C1 segment of cervical spinal cord (tissue), 14 donors: ENCODE measurements around the gene EXOSC5.
"Not testable (repeated sequence)": the region's sequence is repeated elsewhere in the genome, so short reads cannot be mapped to it uniquely, and the experiment has no call there.

Experiments used
- DNase-seq, 14 donors: peaks; one replicate each; lab custom pipeline; 2025; lab: John Stamatoyannopoulos, UW

The EXOSC5 gene

GRCh38 chr19:41408846-41409245 lies 11.7 kb upstream of the EXOSC5 start:
- DNase-seq: not testable (repeated sequence)

- no peak for DNase-seq
These were observed 11.1 kb upstream of the EXOSC5 start for GRCh38 chr19:41408256-41408655.

- peak in 1 of 14 donors; percentile 20 for DNase-seq
These were observed 10.1 kb upstream of the EXOSC5 start for GRCh38 chr19:41407271-41407670.

- no peak for DNase-seq
These were observed 8.6 kb upstream of the EXOSC5 start for GRCh38 chr19:41405776-41406175.

- no peak for DNase-seq
These were observed 6.2 kb upstream of the EXOSC5 start for GRCh38 chr19:41403181-41403970.

DNA sequence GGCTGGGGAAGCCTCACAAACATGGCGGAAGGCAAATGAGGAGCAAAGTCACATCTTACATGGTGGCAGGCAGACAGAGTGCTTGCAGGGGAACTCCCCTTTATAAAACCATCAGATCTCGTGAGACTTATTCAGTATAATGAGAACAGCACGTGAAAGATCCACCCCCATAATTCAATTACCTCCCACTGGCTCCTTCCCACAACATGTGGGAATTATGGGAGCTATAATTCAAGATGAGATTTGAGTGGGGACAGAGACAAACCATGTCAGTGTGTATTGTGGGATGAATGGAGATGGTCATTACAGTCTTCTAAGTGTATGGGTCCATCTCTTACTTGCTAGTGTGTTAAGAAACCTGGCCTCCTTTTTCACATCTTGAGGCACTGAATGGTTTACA lies 4.9 kb upstream of the EXOSC5 start:
- no peak for DNase-seq

GRCh38 chr19:41401483-41401882 lies 4.3 kb upstream of the EXOSC5 start:
- DNase-seq: no peak

GRCh38 chr19:41399525-41399924 lies 2.4 kb upstream of the EXOSC5 start:
- no peak for DNase-seq

- no peak for DNase-seq
These were observed 1.9 kb upstream of the EXOSC5 start for GRCh38 chr19:41399091-41399490.

DNA sequence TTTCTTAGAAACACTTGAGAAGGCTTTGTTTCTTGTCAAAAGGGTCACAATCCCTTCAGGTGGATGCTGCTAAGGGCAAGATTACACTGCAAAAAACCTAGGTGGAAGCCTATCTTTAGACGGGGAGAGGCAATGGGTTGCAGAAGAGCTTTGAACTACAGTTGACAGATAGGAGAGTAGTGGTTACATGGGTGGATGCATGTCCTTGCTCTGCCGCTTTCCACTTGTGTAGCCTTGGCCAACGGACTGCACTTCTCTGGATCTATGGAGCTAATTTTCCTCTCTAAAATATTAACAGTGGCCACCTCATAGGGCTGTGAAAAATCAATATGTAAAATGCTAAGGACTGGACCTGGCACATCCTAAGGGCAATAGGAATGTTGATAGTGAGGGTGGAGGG lies 1.4 kb upstream of the EXOSC5 start:
- DNase-seq: no peak

DNA sequence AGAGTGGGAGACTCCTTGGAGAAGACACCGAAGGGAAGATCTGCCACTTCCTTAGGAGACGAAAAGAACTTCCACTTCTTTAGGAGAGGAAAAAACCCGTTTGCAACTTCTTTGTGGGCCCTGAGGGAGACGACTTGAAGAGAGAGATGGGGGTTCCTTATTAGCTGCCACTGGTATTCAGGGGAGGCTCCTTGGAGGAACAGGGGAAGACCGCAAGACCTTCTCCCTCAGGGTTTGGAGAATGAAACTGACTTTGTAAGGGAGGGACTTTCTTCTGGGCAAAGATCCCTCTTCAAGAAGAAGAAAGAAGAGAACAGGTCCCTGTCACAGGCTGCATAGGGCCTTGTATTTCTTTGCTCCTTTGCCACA lies 875 bp upstream of the EXOSC5 start:
- DNase-seq: no peak

DNA sequence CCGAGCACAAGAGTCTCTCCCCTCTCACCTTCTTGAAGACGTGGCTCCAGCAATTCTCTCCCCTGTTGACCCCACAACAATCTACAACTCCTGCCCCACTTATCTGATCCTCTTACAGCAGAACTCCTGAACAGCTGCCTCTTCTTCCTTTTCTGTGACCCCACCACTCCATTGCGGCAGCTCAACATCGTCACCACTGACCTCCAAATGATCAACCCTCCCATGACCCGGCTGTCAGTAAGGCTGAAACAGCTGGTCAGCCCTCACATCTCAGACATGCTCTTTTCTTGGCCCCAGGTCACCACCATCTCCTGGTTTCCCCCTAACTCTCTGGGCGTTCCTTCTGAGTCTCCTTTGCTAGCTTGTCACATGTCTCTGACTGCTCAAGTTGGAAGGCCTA lies 1.8 kb downstream of the EXOSC5 start:
- no peak for DNase-seq

- no peak for DNase-seq
These were observed 4.4 kb downstream of the EXOSC5 start for GRCh38 chr19:41392775-41393174.

DNA sequence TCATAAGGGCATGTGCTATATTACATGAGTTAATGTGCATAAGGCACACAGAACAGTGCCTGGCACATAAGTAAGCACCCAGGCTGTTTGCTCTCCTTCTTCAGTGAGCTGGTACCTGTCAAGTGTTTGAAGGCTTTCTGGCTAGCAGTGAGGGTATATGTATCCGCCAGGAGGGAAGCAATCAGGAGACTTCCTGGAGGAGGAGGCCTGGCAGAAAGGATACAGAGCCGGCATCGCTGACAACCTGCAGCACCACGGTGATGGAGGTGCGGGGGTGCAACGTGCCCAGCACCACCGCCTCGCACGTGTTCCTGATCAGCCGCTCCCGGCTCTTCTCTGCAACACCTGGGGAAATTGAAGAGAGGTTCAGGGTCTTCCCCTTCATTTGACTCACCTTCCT lies 5.5 kb downstream of the EXOSC5 start:
- no peak for DNase-seq

- DNase-seq: no peak
These were observed 10.7 kb downstream of the EXOSC5 start for GRCh38 chr19:41386442-41386841.

DNA sequence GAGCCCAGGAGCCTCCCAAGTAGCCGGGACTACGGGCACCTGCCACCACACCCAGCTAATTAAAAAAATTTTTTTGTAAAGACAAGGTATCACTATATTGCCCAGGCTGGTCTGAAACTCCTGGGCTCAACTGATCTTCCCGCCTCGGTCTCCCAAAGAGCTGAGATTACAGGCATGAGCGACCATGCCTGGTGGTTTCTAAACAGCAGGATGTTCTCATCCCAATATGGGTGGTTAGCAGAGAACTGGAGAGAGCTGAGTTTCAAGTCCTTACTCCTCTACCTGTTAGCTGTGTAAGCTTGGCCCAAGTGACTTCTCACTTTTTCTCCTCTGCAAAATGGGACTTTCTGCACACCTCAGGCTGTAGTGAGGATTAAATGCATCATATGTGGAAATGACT lies 12.8 kb downstream of the EXOSC5 start:
- no peak for DNase-seq

- not testable (repeated sequence) for DNase-seq
These were observed 15.6 kb downstream of the EXOSC5 start for GRCh38 chr19:41381536-41381935.

DNA sequence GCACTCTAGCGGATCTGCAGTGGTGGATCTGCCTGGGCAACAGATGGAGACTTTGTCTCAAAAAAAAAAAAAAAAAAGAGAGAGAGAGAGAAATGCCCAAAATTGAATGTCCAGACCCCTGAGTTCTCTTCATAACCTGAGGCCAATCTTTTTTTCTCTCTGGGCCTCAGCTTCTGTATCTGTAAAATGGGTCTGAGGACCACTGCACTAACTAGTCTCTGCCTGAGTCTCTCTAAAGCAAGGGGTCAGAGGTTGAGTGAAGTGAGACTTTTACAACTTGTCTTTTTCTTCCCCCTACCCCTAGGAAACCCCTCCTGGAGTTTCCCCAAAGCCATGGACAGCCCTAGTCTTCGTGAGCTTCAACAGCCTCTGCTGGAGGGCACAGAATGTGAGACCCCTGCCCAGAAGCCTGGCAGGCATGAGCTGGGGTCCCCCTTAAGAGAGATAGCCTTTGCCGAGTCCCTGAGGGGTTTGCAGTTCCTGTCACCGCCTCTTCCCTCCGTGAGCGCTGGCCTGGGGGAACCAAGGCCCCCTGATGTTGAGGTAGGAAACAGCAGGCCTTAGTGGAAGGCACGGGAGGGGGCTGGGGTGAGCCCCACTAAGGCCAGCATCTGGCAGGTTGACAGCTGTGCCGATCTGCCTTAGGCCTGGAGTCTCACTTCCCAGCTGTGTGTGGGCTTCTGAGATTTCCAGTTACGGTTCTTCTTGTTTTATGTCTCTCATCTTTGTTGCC lies 19.0 kb downstream of the EXOSC5 start:
- DNase-seq: no peak

DNA sequence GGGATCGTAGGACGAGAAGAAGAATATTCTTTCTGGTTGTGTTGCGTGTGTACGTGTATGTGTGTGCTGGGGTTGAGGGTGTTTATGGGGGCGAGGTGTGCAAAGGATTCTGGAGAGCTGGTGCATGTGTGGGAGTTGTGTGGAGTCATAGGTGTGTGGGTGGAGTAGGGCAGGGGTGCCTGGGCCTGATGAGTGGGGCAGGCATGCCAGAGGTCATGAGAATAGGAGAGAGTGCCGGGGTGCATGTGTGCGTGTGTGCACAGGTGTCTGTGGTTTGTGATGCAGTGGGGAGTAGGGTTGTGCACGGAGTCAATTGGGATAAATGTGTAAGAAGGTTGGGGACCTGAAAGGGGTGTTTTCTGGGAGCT lies 20.2 kb downstream of the EXOSC5 start:
- no peak for DNase-seq

DNA sequence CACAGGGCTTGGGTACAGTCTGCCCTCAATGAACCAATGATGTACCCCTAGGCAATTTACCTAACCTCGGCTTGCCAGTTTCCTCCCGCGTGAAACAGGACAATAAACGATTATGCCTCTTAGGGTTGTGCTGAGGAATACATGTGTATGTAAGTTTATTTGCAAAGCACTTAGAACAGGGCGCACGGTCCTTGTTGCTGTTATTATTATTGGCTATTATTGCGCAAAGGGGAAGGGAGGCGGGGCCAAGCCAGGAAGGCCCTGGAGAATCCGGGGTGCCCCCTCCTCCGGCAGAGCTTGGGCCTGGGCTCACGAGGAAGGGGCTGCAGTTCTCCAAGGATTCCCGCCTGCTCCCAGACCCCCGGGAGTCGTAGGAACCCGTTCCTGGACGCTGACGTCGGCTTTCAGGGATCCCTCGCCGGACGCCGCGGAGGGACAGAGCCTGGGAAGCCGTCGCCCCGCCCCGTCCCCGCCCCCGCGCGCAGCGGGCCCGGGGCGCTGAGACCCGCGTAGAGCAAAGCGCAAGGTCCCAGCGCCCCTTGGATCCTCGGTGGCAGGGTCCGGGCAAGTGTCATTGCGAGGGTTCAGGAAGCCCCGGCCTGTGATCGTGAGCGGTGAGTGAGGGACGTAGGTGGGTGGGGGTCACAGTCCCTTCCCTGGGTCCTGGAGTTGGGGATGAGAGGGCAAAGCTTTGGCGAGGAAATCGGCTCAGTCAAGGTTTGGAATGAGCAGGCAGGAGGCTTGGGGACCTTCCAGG lies 20.7 kb downstream of the EXOSC5 start, which contains the start of gene TMEM91:
TSS of gene TMEM91 (plus strand) at position 293 of the 757 bp plus-strand sequence. CDS start 1,777 bp downstream, outside the sequence.
- DNase-seq: peak in 1 of 14 donors; percentile 9

DNA sequence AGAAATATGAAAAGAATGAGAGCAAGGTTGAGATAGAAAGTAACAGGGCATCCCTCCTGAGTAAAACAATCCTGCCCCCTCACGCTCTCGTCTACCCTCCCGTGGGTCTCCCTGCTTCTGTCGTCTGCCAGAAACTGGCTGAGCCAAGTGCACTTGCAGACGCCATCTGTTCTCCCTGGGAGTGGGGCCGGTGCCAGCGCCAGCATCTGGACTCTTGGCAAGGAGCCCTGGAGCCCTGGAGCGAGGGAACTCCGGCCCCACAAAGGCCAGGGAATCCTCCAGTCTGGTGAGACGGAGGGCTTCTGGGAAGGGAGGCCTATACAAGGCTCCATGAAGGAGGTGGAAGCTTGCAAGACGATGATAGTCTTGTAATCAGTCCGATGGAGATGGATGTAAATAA lies 23.2 kb downstream of the EXOSC5 start:
- peak in 12 of 14 donors; percentile 24 to 81 (median 54) for DNase-seq

- no peak for DNase-seq
These were observed 24.7 kb downstream of the EXOSC5 start for GRCh38 chr19:41372501-41372900.
